ENCODE data around the gene MPIG6B.

The MPIG6B gene

GRCh38 chr6:31691078-31691463, 32.1 kb upstream of the MPIG6B start:
- no peak overlapping the region for H3K27ac ChIP-seq
- TF ChIP-seq CTCF (IDR thresholded peaks at IDR 0.05): no peak
- no peak for TF ChIP-seq ZFX (IDR thresholded peaks at IDR 0.05; ENCODE audit: borderline replicate concordance)

- TF ChIP-seq ZFX (IDR thresholded peaks at IDR 0.05; ENCODE audit: borderline replicate concordance) (no peak), CTCF (IDR thresholded peaks at IDR 0.05) (no peak)
- H3K27ac ChIP-seq: no peak overlapping the region
Measured at GRCh38 chr6:31691564-31692108, 31.5 kb upstream of the MPIG6B start.

- TF ChIP-seq CTCF (IDR thresholded peaks at IDR 0.05) (no peak), ZFX (IDR thresholded peaks at IDR 0.05; ENCODE audit: borderline replicate concordance) (no peak)
- H3K27ac ChIP-seq: no peak overlapping the region
Measured at GRCh38 chr6:31692353-31692752, 30.8 kb upstream of the MPIG6B start.

- H3K27ac ChIP-seq: no peak overlapping the region
- no peak for TF ChIP-seq ZFX (IDR thresholded peaks at IDR 0.05; ENCODE audit: borderline replicate concordance)
Measured at GRCh38 chr6:31692886-31693285, 30.3 kb upstream of the MPIG6B start.

GRCh38 chr6:31693535-31693934, 29.6 kb upstream of the MPIG6B start:
- no peak overlapping the region for H3K27ac ChIP-seq
- TF ChIP-seq ZFX (IDR thresholded peaks at IDR 0.05; ENCODE audit: borderline replicate concordance) (no peak), CTCF (IDR thresholded peaks at IDR 0.05) (no peak)

- TF ChIP-seq ZFX (IDR thresholded peaks at IDR 0.05; ENCODE audit: borderline replicate concordance) (no peak), CTCF (IDR thresholded peaks at IDR 0.05) (no peak)
- no peak overlapping the region for H3K27ac ChIP-seq
Measured at GRCh38 chr6:31697555-31697954, 25.6 kb upstream of the MPIG6B start.

- TF ChIP-seq CTCF (IDR thresholded peaks at IDR 0.05) (no peak), ZFX (IDR thresholded peaks at IDR 0.05; ENCODE audit: borderline replicate concordance) (no peak)
- no peak overlapping the region for H3K27ac ChIP-seq
Measured at GRCh38 chr6:31700740-31701401, 22.3 kb upstream of the MPIG6B start.

Data from 22Rv1 (cell line).